NT2/D1 (cell line): ENCODE results near the gene TOMM20.

Source experiments
- SUZ12 ChIP-seq: IDR thresholded peaks from 2 replicates; pipeline ENCODE4 v1.6.1; 2011; ENCODE audit not compliant: insufficient read length, insufficient read depth; ENCODE audit errors: extremely low read depth
- YY1 ChIP-seq: IDR thresholded peaks from 2 replicates; pipeline ENCODE4 v1.6.1; 2011; ENCODE audit not compliant: insufficient read length, insufficient read depth
- ZNF274 ChIP-seq: IDR thresholded peaks from 2 replicates; pipeline ENCODE4 v1.6.1; 2011; ENCODE audit warnings: mild to moderate bottlenecking, low read depth, low read length

DNA sequence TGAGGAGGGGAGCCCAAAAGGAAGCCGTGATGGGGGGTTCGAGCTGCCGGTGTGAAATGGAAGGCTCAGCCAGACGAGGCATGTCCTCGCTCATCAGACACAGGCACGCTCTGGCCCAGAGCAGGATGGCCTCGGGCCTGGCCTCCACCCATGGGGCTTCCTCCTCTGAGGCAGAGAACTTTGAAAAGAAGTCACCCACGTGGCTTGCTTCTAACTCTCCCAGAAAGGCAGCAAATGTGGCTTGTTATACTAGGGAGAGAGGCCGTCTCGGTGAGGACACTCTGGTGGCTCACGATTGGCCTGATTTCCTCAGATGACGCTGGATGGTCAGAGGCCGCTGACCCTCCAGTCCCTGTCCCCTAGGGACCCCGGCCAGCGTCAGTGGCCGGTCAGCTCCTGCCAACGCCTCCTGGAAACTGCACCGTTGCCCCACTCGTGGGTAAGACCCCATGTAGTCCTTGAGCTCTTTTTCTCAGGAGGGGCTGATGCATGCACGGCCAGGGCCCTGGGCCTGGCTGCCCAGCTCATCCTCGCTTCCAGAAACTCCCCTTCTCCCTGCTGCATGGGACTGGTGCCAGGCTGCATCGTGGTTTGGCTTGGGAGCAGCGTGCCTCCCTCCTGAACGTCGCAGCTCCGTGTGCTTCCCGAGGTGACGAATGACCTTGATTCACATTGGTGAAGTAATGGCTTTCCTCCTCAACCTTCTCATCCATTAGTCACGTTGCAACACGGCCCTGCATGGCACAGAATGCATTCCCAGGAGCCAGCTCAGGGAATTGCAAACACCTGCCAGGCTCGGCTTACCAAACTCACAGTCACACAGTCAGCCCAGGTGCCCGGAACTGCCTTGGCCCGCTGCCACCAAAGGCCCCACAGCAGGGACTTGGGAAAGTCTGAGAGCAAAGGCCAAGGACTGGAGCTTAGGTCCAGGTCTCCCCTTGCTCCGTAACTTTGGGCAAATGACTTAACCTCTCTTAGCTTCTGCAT is 58.8 kb downstream of the TOMM20 start:
- TF ChIP-seq YY1: no peak
- no peak for TF ChIP-seq ZNF274
- TF ChIP-seq SUZ12: no peak
